Left lung (tissue), 10 donors: Measurements from ENCODE around the gene KLK11. TPM values are rescaled to one million over a fixed set of nuclear protein-coding genes. Genes with fewer than 3 reads are reported as not detected.

Experiments used
- ATAC-seq: fragments of 200-7000 bp; cut with Tn5 transposase; one replicate; pipeline ENCODE4 v1.9.1; 2020; ENCODE audit warnings: moderate library complexity
- DNase-seq, 4 donors: peaks; one replicate each; pipeline ENCODE4 v3.0.0-alpha.2; 2013 to 2020
- H3K27ac ChIP-seq, 2 donors: fragments of 200-600 bp; sonication (generic) in 1 of 2; one replicate each; pipeline versions ENCODE4 v1.5.0 to v1.8.0; 2020 to 2021
- H3K27me3 ChIP-seq, 2 donors: fragments of 200-600 bp; sonication (generic) in 1 of 2; one replicate each; pipeline versions ENCODE4 v1.5.0 to v1.8.0; 2020 to 2021
- H3K36me3 ChIP-seq, 2 donors: fragments of 200-600 bp; sonication (generic) in 1 of 2; one replicate each; pipeline versions ENCODE4 v1.5.0 to v1.8.0; 2020 to 2021
- H3K4me1 ChIP-seq, 2 donors: fragments of 200-600 bp; one replicate each; pipeline ENCODE4 v1.8.0; 2021
- H3K4me3 ChIP-seq, 2 donors: fragments of 200-600 bp; sonication (generic) in 1 of 2; one replicate each; pipeline versions ENCODE4 v1.5.0 to v1.8.0; 2020 to 2021; ENCODE audit warnings: mild to moderate bottlenecking in 1 of 2
- H3K9me3 ChIP-seq, 2 donors: fragments of 200-600 bp; sonication (generic) in 1 of 2; one replicate each; pipeline versions ENCODE4 v1.5.0 to v1.8.0; 2020 to 2021
- CTCF ChIP-seq, 2 donors: fragments of 200-600 bp; sonication (generic) in 1 of 2; IDR thresholded peaks; one replicate each; pipeline versions ENCODE4 v1.5.0 to v1.8.0; 2021; ENCODE audit warnings: antibody characterized with exemption in 2 of 2
- intact Hi-C, 2 donors: fragments of 100-400 bp; cut with DNase I; formaldehyde crosslinking; loops; one replicate each; pipeline versions ENCODE4 v1.11.2 to v1.14.2; 2022
- polyA plus RNA-seq, 6 donors: library from polyadenylated mRNA; unstranded; fragments of 120-200 nt; gene quantifications; one replicate each; pipeline ENCODE4 v1.2.1, GENCODE V29; 2013; ENCODE audit not compliant: insufficient read length in 6 of 6
- total RNA-seq, 2 donors: library from RNA; stranded (reverse); fragmentation: NEBNext Ultra II Directional; extraction: Animal tissue kit (Norgen Biotek cat#: 25700); gene quantifications; one replicate each; pipeline ENCODE4 v1.2.1, GENCODE V29; 2021
- donor health status: DM: no; HTN: yes; CAD: no.
- donor health status: DM: no; HTN: no; CAD: no.

The KLK11 gene
- total and polyA plus RNA-seq, 8 donors, result 1.6 to 7.2 (median 3.7) TPM

GRCh38 chr19:51003316-51003715, 23.1 kb downstream of the KLK11 start:
- H3K27ac ChIP-seq, result no peak overlapping the region
- ATAC-seq (no peak), DNase-seq (no peak)
- intact Hi-C loops, result no loop called here
- H3K4me1 ChIP-seq, result no peaks in the 10 kb centered on the region
- H3K4me3 ChIP-seq, result no peak overlapping the region
- H3K9me3 ChIP-seq, result peaks cover 0 to 2% of the 10 kb centered on the region in 2 donors
- H3K36me3 ChIP-seq, result no peaks in the 10 kb centered on the region
- H3K27me3 ChIP-seq, result peaks cover 0 to 87% of the 10 kb centered on the region in 2 donors
- TF ChIP-seq CTCF (IDR thresholded peaks at IDR 0.05), result no peak

DNA sequence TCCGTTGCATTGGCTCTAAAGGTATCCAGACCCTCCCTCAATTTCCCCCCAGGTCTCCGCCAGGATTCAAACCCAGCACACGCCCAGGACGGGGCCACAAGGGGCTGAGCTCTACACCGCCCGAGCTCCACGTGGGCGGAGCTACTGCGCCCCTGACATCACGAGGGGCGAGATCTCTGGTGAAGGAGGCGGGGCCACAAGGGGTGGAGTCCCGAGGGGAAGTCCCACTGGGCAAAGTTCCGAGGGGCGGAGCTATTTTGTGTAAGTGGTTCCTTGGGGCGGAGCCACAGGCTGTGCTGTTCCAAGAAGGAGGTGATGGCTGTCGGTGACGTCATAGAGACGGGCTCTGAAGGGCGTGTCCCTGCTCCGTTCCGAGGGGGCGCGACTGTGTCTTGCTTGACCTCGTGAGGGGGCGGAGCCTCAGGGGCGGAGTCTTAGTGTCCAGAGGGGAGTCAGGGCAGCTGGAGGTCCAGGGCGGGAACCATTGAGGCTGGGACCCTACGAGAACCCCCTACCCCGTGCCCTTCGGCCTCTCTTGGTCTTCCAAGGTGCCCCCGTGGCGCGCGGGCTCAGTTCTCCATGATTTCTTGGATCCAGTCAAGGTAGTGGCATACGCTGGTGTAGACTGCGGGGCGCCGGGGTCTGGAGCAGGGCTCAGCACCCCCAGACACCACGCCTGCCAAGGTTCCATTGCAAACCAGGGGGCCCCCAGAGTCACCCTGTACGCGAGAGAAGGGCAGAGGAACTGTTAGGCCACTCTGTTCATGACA, 23.7 kb downstream of the KLK11 start:
- Histone ChIP-seq H3K27ac (no peak overlapping the region), H3K27me3 (peaks cover 0 to 88% of the 10 kb centered on the region in 2 donors), H3K9me3 (peaks cover 0 to 2% of the 10 kb centered on the region in 2 donors), H3K4me1 (no peaks in the 10 kb centered on the region), H3K36me3 (no peaks in the 10 kb centered on the region), H3K4me3 (no peak overlapping the region)
- no peak for TF ChIP-seq CTCF (IDR thresholded peaks at IDR 0.05)
- DNase-seq, result no peak
- ATAC-seq, result no peak
- intact Hi-C loops, result no loop called here

- DNase-seq, result no peak
- Histone ChIP-seq H3K27ac (no peak overlapping the region), H3K36me3 (no peaks in the 10 kb centered on the region), H3K27me3 (peaks cover 0 to 83% of the 10 kb centered on the region in 2 donors), H3K9me3 (peaks cover 0 to 2% of the 10 kb centered on the region in 2 donors), H3K4me1 (no peaks in the 10 kb centered on the region), H3K4me3 (no peak overlapping the region)
- intact Hi-C loops, result no loop called here
- no peak for ATAC-seq
- no peak for TF ChIP-seq CTCF (IDR thresholded peaks at IDR 0.05)
Measured at GRCh38 chr19:51002089-51002532, 24.3 kb downstream of the KLK11 start.

- DNase-seq (no peak), ATAC-seq (no peak)
- Histone ChIP-seq H3K36me3 (no peaks in the 10 kb centered on the region), H3K27me3 (peaks cover 0 to 77% of the 10 kb centered on the region in 2 donors), H3K9me3 (peaks cover 0 to 2% of the 10 kb centered on the region in 2 donors), H3K27ac (no peak within 1 kb of the TSS), H3K4me1 (no peaks in the 10 kb centered on the region), H3K4me3 (no peak within 1 kb of the TSS)
- no peak for TF ChIP-seq CTCF (IDR thresholded peaks at IDR 0.05)
- intact Hi-C loops, result no loop called here
Measured at GRCh38 chr19:51001515-51001914, 24.9 kb downstream of the KLK11 start, which contains the start of gene KLK8. KLK8 (minus strand) TSS chr19:51001604; CDS start chr19:51001167, 437 bp downstream.

GRCh38 chr19:51000981-51001380, 25.4 kb downstream of the KLK11 start:
- H3K27me3 ChIP-seq, result peaks cover 0 to 77% of the 10 kb centered on the region in 2 donors
- intact Hi-C loops, result no loop called here
- no peak overlapping the region for H3K4me3 ChIP-seq
- no peaks in the 10 kb centered on the region for H3K4me1 ChIP-seq
- no peak for TF ChIP-seq CTCF (IDR thresholded peaks at IDR 0.05)
- H3K36me3 ChIP-seq, result no peaks in the 10 kb centered on the region
- no peak for ATAC-seq
- H3K9me3 ChIP-seq, result peaks cover 0 to 2% of the 10 kb centered on the region in 2 donors
- no peak overlapping the region for H3K27ac ChIP-seq
- no peak for DNase-seq
